HG03045 (cell line): ENCODE measurements around the gene TAPT1.
"Not testable (repeated sequence)": the region's sequence is repeated elsewhere in the genome, so short reads cannot be mapped to it uniquely, and the experiment has no call there.

Experiments
- ATAC-seq: cut with Tn5 transposase; IDR thresholded peaks from one replicate; pipeline ENCODE4 v1.9.1; 2021; ENCODE audit warnings: mild to moderate bottlenecking, moderate library complexity; ENCODE audit not compliant: unreplicated experiment

Gene TAPT1

GRCh38 chr4:16187455-16187854, 38.8 kb downstream of the TAPT1 start:
- no peak for ATAC-seq

- ATAC-seq: no peak
Measured at GRCh38 chr4:16186986-16187385, 39.3 kb downstream of the TAPT1 start.

DNA sequence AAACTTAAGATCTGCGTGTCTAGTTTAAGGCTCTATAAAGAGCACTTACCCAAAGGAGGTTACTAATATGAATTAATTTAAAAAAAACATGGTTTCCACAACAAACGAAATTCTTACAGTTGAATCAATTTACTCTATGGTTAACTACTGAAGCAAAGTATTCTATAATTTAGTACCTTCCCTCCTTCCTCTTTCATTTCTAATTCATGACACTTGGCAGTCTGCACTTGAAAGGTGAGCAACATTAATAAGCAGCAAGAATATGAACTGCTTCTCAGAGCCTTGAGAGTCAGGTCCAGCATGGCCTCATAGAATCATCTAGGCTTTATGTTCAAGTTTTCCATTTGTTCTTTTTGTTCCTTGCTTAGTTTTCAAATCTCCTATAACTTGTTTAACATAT, 42.7 kb downstream of the TAPT1 start:
- ATAC-seq: no peak

DNA sequence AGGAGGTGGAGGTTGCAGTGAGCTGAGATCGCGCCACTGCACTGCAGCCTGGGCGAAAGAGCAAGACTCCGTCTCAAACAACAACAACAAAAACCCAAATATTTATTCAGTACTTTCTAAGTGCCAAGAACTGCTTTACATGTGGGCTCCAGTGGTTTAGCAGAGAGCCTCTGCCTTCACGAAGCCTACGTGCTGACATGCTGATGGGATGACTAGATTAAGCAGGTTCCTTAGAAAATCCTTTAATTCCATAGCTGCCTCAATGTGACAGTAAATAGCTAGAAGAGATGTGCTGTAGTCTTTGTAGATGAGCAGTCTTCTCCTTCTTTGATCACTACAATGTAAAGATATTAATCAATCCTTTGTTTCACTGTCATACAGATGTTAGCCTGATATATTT, 49.6 kb downstream of the TAPT1 start:
- no peak for ATAC-seq

DNA sequence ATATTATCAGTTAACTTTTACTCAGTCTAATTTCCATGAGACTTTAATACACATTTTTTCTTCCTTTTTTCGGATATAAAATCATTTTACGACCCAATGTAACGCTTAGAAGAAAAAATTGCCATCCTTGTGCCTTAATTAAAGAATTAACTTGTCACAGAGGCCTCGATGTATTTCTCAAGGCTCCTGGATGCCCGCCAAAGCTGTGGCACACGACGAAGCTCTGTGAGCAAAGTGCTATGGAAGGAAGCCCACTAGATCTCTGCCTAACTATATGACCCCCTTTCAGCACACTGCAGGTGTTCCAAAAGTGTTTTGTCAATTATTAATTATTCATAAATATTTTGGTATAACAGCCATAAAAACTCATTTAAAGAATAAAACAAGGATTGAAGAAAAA, 54.4 kb downstream of the TAPT1 start:
- ATAC-seq: no peak

DNA sequence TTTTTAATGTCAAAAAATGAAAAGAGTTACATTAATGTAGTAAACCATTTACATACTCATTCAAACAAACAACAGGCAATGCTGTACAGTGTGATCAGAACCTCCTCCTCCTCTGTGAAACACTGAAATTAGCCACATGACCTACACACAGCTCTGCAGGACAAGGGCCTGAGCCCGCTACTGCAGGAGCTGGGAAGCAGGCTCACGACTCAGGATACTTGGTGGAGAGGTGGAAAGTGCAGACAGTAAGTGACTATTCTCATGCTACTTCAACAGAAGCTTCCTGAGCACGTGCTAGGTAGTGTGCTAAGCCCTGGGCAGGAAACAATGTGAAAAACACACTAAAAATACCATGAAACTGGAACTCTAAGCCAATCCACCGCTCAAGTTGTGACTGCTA, 56.8 kb downstream of the TAPT1 start:
- ATAC-seq: no peak

- ATAC-seq: no peak
Measured at GRCh38 chr4:16168710-16169388, 57.4 kb downstream of the TAPT1 start.

DNA sequence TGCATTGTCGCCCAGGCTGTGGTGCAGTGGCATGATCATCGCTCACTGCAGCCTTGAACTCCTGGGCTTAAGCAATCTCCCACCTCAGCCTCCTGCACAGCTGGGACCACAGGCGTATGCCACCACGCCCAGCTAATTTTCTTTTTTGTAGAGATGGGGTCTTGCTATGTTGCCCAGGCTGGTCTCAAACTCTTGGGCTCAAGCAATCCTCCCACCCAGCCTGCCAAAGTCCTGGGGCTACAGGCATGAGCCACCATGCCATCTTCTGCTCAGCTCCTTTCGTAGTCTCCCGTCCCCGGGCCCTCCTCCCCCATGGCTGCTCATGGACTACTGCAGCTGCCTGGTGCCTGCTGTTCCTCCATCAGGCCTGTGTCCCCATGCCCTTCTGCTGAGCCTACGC, 58.1 kb downstream of the TAPT1 start:
- ATAC-seq: no peak

GRCh38 chr4:16165931-16166330, 60.3 kb downstream of the TAPT1 start:
- no peak for ATAC-seq

- ATAC-seq: no peak
Measured at GRCh38 chr4:16162891-16163290, 63.4 kb downstream of the TAPT1 start.

- no peak for ATAC-seq
Measured at GRCh38 chr4:16161851-16162408, 64.3 kb downstream of the TAPT1 start.

GRCh38 chr4:16160457-16160856, 65.8 kb downstream of the TAPT1 start:
- ATAC-seq: no peak

GRCh38 chr4:16159286-16159685, 67.0 kb downstream of the TAPT1 start:
- ATAC-seq: no peak

GRCh38 chr4:16158504-16158852, 67.8 kb downstream of the TAPT1 start:
- no peak for ATAC-seq

DNA sequence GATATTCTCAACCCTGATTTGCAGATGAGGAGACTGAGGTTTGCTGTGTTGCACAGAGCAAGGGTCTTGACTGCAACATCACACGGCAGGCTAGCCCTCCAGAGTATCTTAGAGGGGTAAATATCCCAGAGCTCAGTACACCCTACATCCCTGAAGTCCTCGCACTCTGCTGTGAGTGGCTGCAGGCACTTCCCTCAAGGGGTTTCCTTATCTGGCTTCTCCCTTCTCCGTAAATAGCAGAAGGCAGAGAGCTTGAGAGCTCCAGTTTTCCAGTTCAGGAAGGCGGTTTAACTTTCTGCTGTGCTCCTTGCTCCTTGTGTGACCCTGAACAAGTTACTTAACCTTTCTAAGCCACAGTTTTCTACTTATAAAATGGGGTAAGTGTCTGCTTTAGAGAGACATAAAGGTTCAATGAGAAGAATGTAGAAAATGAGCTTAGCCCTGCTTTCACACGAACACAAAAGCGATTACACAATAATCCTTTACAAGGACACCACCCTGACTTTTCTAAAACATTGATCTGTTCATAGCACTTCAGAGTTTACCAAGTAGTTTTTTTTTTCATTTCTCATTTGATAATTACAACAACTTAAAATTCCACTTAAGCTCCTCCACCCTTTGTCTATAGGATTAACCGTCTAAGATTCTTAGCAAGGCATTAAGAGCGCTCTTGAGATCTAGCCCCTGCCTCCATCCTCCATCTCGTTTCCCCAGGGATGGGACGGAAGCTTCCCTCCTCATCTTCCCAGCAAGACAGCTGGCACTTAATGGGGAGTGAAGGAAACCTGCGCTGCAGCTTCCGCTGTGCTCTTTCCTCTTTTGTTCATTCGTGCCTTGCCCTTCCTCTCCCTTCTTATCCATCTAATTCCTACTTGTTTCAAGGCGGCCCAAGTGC, 68.4 kb downstream of the TAPT1 start:
- ATAC-seq: no peak

DNA sequence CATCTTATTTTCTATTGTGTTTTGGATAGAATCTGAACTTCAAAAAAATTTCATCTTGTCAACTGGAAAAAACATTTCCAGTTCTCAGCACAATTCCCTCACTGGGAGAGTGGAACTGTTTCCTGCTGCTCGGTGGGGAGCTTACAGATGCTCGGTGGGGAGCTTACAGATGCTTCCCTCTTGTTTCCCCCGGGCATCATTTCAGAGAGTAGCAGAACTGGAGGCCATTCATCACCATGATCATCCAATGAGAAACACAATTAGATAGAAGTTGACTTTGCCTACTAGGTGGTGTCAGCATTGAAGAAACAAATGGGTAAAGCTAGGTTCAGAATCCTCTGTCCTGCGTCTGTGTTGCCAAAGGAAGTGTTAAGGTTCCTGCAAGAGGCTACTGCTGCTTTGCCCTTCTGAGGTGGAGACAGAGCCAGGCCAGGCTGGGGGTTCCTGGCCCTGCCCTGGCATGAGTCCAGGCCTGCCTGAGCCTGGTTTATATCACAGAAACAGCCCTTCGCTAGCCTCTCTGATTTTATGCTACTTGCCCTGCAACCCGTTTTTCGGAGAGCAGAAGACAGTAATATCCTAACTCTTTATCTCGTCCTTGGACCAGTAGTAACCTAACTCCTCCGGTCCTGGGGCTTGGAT, 70.6 kb downstream of the TAPT1 start:
- ATAC-seq: no peak

DNA sequence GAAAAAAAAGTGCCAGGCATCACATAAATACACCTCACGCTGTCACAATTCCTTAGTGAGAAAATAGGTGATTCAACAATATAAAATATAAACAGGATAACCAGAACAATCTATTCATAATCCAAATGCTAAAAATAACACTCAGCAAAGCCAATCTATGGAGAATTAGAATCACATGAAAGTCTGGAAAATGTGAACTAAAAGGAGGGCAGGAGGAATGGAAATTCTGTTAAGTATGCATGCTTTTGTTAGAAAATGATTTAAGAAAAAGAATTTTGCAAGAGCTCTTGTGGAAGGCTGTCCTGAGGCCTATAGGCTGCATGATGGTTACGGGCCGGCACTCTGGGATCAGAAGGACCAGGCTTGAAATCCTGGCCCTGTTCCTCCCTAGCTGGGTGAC, 71.8 kb downstream of the TAPT1 start:
- ATAC-seq: no peak

- no peak for ATAC-seq
Measured at GRCh38 chr4:16150716-16151115, 75.6 kb downstream of the TAPT1 start.

- ATAC-seq: not testable (repeated sequence)
Measured at GRCh38 chr4:16144913-16145312, 81.4 kb downstream of the TAPT1 start.

GRCh38 chr4:16142598-16143310, 83.5 kb downstream of the TAPT1 start:
- ATAC-seq: no peak

DNA sequence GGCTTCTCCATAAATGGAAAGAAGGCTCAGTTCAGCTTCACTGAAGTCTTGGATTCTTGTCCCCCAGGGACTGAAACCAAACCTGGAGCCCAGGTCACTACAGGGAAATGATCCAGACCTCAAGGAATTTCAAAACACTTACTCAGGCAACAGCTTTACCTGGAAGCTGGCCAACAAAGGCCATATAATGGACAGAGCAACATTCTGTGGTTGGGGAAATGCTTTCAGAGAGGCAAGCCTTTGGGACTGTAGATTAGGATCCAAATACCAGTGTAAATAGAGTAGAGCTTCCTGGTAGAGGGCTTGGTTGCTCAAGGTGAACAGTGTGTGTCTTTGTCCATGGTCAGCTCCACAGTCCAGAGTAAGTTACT, 85.4 kb downstream of the TAPT1 start:
- ATAC-seq: no peak
